Endothelial cell of umbilical vein (primary cell): ENCODE measurements around the gene TLR9. TPM values are rescaled to one million over a fixed set of nuclear protein-coding genes. Genes with fewer than 3 reads are reported as not detected.

Source experiments
- BruUV-seq: library from RNA; stranded (reverse); fragments of 400-500 nt; replicated peaks from 2 replicates; lab custom pipeline; 2021; lab: Mats Ljungman, UMichigan
- CTCF ChIA-PET: fragments of 300-600, 350-600 bp; sonication (Branson Sonifier 250); formaldehyde crosslinking; loops from one replicate; lab custom pipeline; 2021; ENCODE audit warnings: antibody characterized with exemption, inconsistent platforms; lab: Charles Lee
- POLR2A ChIA-PET: fragments of 300-600, 350-600 bp; sonication (Branson Sonifier 250); formaldehyde crosslinking; loops from one replicate; lab custom pipeline; 2021; ENCODE audit warnings: antibody characterized with exemption, inconsistent platforms; lab: Charles Lee
- DNase-seq: peaks from one replicate; pipeline ENCODE4 v3.0.0-alpha.2; 2011; ENCODE audit warnings: low read depth, low spot score
- FAIRE-seq: peaks from 2 replicates; lab custom pipeline; 2011; peaks lifted over from hg19 to GRCh38; lab: Jason Lieb, UNC
- H2AFZ ChIP-seq: 2 replicates; pipeline ENCODE4 v1.6.0; 2012; ENCODE audit warnings: low read depth, low read length, control low read depth, inconsistent platforms
- H3K27ac ChIP-seq: 2 replicates; pipeline ENCODE4 v1.5.1; 2011; ENCODE audit warnings: low read depth, mild to moderate bottlenecking, control low read depth, low read length, moderate library complexity; ENCODE audit not compliant: insufficient read depth
- H3K27me3 ChIP-seq, 2 experiments: 2 replicates each; pipeline versions ENCODE4 v1.6.0 to v1.6.1; 2011; ENCODE audit warnings: low read length in 2 of 2, mixed read lengths in 1 of 2; ENCODE audit not compliant: control insufficient read depth in 2 of 2, insufficient read depth in 2 of 2
- H3K36me3 ChIP-seq, 2 experiments: 2 replicates in 1 of 2; 3 replicates in 1 of 2; pipeline ENCODE4 v1.5.1; 2011; ENCODE audit warnings: low read length in 2 of 2, mild to moderate bottlenecking in 1 of 2, moderate library complexity in 1 of 2; ENCODE audit not compliant: control insufficient read depth in 2 of 2, insufficient read depth in 2 of 2; ENCODE audit errors: extremely low read depth in 1 of 2
- H3K4me1 ChIP-seq: 3 replicates; pipeline ENCODE4 v1.5.1; 2011; ENCODE audit warnings: mild to moderate bottlenecking, low read length; ENCODE audit not compliant: control insufficient read depth, insufficient read depth; ENCODE audit errors: extremely low read depth
- H3K4me2 ChIP-seq: 2 replicates; pipeline ENCODE4 v1.6.1; 2011; ENCODE audit warnings: low read length, control low read depth, mixed read lengths; ENCODE audit not compliant: insufficient read depth
- H3K4me3 ChIP-seq, 3 experiments: fragments of 200-600 bp in 1 of 3; sonication (generic), shearing (Covaris generic) in 1 of 3; replicated peaks in 1 of 3; 2 replicates each; pipeline ENCODE4 v1.5.1; 2011 to 2016; ENCODE audit warnings: control low read depth in 3 of 3, low read length in 3 of 3, mild to moderate bottlenecking in 2 of 3, inconsistent platforms in 1 of 3, low read depth in 1 of 3, moderate library complexity in 1 of 3; ENCODE audit not compliant: insufficient read depth in 1 of 3
- H3K79me2 ChIP-seq: 2 replicates; pipeline ENCODE4 v1.6.0; 2012; ENCODE audit warnings: low read length, inconsistent platforms; ENCODE audit not compliant: control insufficient read depth, insufficient read depth
- H3K9ac ChIP-seq: replicated peaks from 2 replicates; pipeline ENCODE3; 2011; ENCODE audit warnings: low read length, control low read depth; ENCODE audit not compliant: insufficient read depth; ENCODE audit errors: extremely low read depth
- H3K9me1 ChIP-seq: replicated peaks from 3 replicates; pipeline ENCODE4 v1.6.0; 2011; ENCODE audit warnings: mild to moderate bottlenecking, low read length; ENCODE audit not compliant: control insufficient read depth, insufficient read depth; ENCODE audit errors: extremely low read depth
- H3K9me3 ChIP-seq: replicated peaks from 2 replicates; pipeline ENCODE4 v1.5.1; 2012; ENCODE audit warnings: low read length, inconsistent platforms; ENCODE audit not compliant: control insufficient read depth, insufficient read depth
- H4K20me1 ChIP-seq: replicated peaks from 2 replicates; pipeline ENCODE3; 2011; ENCODE audit warnings: mild to moderate bottlenecking, low read length; ENCODE audit not compliant: control insufficient read depth, insufficient read depth; ENCODE audit errors: extremely low read depth
- CTCF ChIP-seq, 2 donors: IDR thresholded peaks; 1 replicate in 1 of 2; 2 replicates in 1 of 2; pipeline ENCODE4 v1.5.1; 2011; ENCODE audit warnings: low read length in 2 of 2, mild to moderate bottlenecking in 2 of 2, moderate library complexity in 2 of 2, control low read depth in 1 of 2, inconsistent platforms in 1 of 2, low read depth in 1 of 2; ENCODE audit not compliant: insufficient read depth in 1 of 2; ENCODE audit errors: extremely low read depth in 1 of 2
- EZH2 ChIP-seq: IDR thresholded peaks from 2 replicates; pipeline ENCODE4 v1.6.1; 2012; ENCODE audit warnings: borderline replicate concordance, low read depth, mild to moderate bottlenecking, moderate library complexity, low read length, inconsistent platforms; ENCODE audit not compliant: severe bottlenecking
- FOS ChIP-seq: IDR thresholded peaks from 2 replicates; pipeline ENCODE4 v1.6.1; 2011; ENCODE audit warnings: mild to moderate bottlenecking, low read length, moderate library complexity, borderline replicate concordance; ENCODE audit not compliant: insufficient read depth
- GATA2 ChIP-seq: IDR thresholded peaks from 2 replicates; pipeline ENCODE4 v1.7.0; 2011; ENCODE audit warnings: low read depth, mild to moderate bottlenecking, moderate library complexity, mixed read lengths, low read length; ENCODE audit not compliant: insufficient read length, insufficient read depth
- JUN ChIP-seq: IDR thresholded peaks from 2 replicates; pipeline ENCODE4 v1.6.1; 2011; ENCODE audit warnings: borderline replicate concordance, low read depth; ENCODE audit not compliant: insufficient read length, insufficient read depth
- MAX ChIP-seq: IDR thresholded peaks from 2 replicates; pipeline ENCODE4 v1.6.1; 2011; ENCODE audit not compliant: insufficient read depth, insufficient read length
- MYC ChIP-seq: IDR thresholded peaks from one replicate; pipeline ENCODE4 v1.6.1; 2011; ENCODE audit warnings: mild to moderate bottlenecking, low read depth, low read length
- POLR2A ChIP-seq: IDR thresholded peaks from 2 replicates; pipeline ENCODE4 v1.6.1; 2012; ENCODE audit warnings: low read depth, mild to moderate bottlenecking, control low read depth, low read length
- POLR2AphosphoS5 ChIP-seq: IDR thresholded peaks from 2 replicates; pipeline ENCODE4 v1.6.1; 2012; ENCODE audit warnings: low read depth, mild to moderate bottlenecking, control low read depth, low read length, moderate library complexity; ENCODE audit not compliant: insufficient read depth
- dilution Hi-C: fragments of 300-500 bp; cut with MboI; formaldehyde crosslinking; loops from one replicate; pipeline ENCODE4 v1.15.0; 2019; ENCODE audit warnings: low sequenced_read_pairs; ENCODE audit not compliant: extremely low pct_ligation_motif_present
- intact Hi-C: fragments of 100-400 bp; cut with micrococcal nuclease; formaldehyde crosslinking; loops from one replicate; pipeline ENCODE4 v1.10.0; 2022
- polyA plus RNA-seq, 4 experiments: library from polyadenylated mRNA; depleted of rRNA in 3 of 4; stranded (reverse) in 3 of 4; unstranded in 1 of 4; fragments of >200 nt; gene quantifications; 2 replicates each; pipeline versions ENCODE4 v1.2.1 to v1.2.3, GENCODE V29; 2011 to 2012; ENCODE audit warnings: missing spikeins in 1 of 4
- total RNA-seq: library from RNA; stranded (reverse); gene quantifications from 2 replicates; pipeline ENCODE4 v1.2.3, GENCODE V29; 2021

Gene TLR9
- total and polyA plus RNA-seq, 2 donors (not counting 3 experiments of a cell fraction or from before 2014, with no cell fraction given), result not detected

- CTCF ChIA-PET, result interaction anchor here (1.1 to 2.2 kb wide), 2 partner anchors 15 to 178 kb away, joined by 3 to 5 read pairs; no protein-coding TSS in a partner anchor
- POLR2A ChIA-PET, result no interaction called here
- intact Hi-C loops, result no loop called here
These were observed 43.9 kb downstream of the TLR9 start for GRCh38 chr3:52181543-52181942.

More at GRCh38 chr3:52181543-52181942, 43.9 kb downstream of the TLR9 start:
- no peak for DNase-seq
- H3K4me1 ChIP-seq, result no peaks in the 10 kb centered on the region
- H3K9me1 ChIP-seq, result no peaks in the 10 kb centered on the region
- no peak overlapping the region for H2AFZ ChIP-seq
- H3K36me3 ChIP-seq, result no peaks in the 10 kb centered on the region
- dilution Hi-C loops, result no loop called here
- no peak overlapping the region for H3K4me3 ChIP-seq
- H3K4me2 ChIP-seq, result no peak overlapping the region
- H3K9ac ChIP-seq, result no peak overlapping the region
- no TSS peak for BruUV-seq
- no peaks in the 10 kb centered on the region for H3K9me3 ChIP-seq
- no peak overlapping the region for H3K27ac ChIP-seq
- FAIRE-seq, result no peak
- no peak for TF ChIP-seq JUN
- TF ChIP-seq MYC, result no peak
- TF ChIP-seq CTCF (IDR thresholded peaks at IDR 0.05; ENCODE audit: extremely low read depth in 1 of 2, insufficient read depth in 1 of 2, low read depth in 1 of 2, low read length in 2 of 2), result no peak
- TF ChIP-seq FOS, result no peak
- TF ChIP-seq GATA2, result no peak
- TF ChIP-seq EZH2, result no peak
- no peak for TF ChIP-seq MAX
- TF ChIP-seq POLR2AphosphoS5, result no peak
- TF ChIP-seq POLR2A, result no peak
- H3K27me3 ChIP-seq, result peaks cover 0 to 4% of the 10 kb centered on the region in 2 experiments
- H3K79me2 ChIP-seq, result no peaks in the 10 kb centered on the region
- H4K20me1 ChIP-seq, result no peaks in the 10 kb centered on the region
